ENCODE data around the gene SSBP3. TPM values are rescaled to one million over a fixed set of nuclear protein-coding genes. Genes with fewer than 3 reads are reported as not detected.

SSBP3 gene
- total RNA-seq, 1 experiment from 2014 or later: 15.0 TPM

DNA sequence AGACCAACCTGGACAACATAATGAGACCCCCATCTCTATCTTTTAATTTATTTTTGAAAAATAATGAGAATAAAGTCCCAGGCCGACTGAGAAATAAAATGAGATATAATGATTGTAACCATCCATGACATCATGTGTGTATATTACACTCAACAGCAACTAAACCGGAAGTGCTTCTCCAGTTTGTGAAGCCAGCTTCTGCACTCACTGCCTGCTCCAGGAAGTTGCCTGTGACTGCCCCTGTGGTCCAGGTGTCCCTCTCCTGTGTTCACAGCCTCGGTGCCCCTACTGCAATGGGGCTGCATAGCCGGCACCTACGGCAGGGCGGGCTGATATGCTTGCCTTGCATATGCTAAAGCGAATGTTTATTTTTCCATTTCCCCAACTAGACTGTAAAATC is 68.3 kb downstream of the SSBP3 start:
- Histone ChIP-seq H3K27ac (ENCODE audit: low read length) (no peak overlapping the region), H3K9ac (ENCODE audit: low read length) (no peak overlapping the region), H3K4me1 (ENCODE audit: insufficient read depth, low read length) (0 out of 2 replicates have a peak, but pooled peaks cover 3% of the 10 kb centered on the region), H2AFZ (ENCODE audit: low read length) (no peak overlapping the region), H3K27me3 (ENCODE audit: low read length) (no peaks in the 10 kb centered on the region), H3K4me3 (ENCODE audit: low read length) (no peak overlapping the region), H3F3A (ENCODE audit: low read length, unreplicated experiment) (no peaks in the 10 kb centered on the region), H3K9me3 (ENCODE audit: low read length) (no peaks in the 10 kb centered on the region), H3K36me3 (ENCODE audit: low read depth, low read length) (no peaks in the 10 kb centered on the region), H3K9me2 (replicated peaks; ENCODE audit: low read length) (no peaks in the 10 kb centered on the region), H4K20me1 (ENCODE audit: low read length) (no peaks in the 10 kb centered on the region), H3K4me2 (ENCODE audit: low read length) (no peak overlapping the region), H3K79me2 (ENCODE audit: low read length) (no peaks in the 10 kb centered on the region)
- ChIA-PET CTCF (no interaction called here), POLR2A (ENCODE audit: unreplicated experiment) (no interaction called here)
- DNase-seq (no peak), ATAC-seq (no peak)
- TF ChIP-seq, protein P1, sequence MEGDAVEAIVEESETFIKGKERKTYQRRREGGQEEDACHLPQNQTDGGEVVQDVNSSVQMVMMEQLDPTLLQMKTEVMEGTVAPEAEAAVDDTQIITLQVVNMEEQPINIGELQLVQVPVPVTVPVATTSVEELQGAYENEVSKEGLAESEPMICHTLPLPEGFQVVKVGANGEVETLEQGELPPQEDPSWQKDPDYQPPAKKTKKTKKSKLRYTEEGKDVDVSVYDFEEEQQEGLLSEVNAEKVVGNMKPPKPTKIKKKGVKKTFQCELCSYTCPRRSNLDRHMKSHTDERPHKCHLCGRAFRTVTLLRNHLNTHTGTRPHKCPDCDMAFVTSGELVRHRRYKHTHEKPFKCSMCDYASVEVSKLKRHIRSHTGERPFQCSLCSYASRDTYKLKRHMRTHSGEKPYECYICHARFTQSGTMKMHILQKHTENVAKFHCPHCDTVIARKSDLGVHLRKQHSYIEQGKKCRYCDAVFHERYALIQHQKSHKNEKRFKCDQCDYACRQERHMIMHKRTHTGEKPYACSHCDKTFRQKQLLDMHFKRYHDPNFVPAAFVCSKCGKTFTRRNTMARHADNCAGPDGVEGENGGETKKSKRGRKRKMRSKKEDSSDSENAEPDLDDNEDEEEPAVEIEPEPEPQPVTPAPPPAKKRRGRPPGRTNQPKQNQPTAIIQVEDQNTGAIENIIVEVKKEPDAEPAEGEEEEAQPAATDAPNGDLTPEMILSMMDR (conservative IDR thresholded peaks at IDR 0.05; ENCODE audit: low read depth, low read length): no peak
- no peak for TF ChIP-seq EZH2 (IDR thresholded peaks at IDR 0.05; ENCODE audit: low read length, unreplicated experiment)
- no peak for TF ChIP-seq EZH2phosphoT487 (IDR thresholded peaks at IDR 0.05; ENCODE audit: borderline replicate concordance, low read length)
- intact Hi-C loops (cut with micrococcal nuclease): no loop called here
- BruUV-seq (replicated peaks): no TSS peak

DNA sequence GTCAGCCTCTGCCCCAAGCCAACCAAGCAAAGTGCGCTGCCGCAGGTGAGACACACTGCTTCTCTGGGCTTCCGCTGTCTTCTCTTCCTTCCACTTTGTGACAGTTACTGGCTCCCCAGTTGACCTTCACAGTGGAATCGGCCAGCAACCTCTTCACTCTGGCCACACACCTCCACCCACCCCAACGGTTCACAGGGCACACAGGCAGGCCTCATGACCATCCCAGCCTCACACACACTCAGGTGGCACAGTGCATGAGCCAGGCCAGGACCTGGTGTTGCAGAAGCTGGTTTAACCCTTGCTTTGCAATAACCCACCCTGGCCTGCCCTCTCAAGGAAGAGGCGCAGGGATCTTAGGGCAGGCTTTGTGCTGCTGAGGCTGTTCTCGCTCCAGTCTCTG is 69.2 kb downstream of the SSBP3 start:
- no peak overlapping the region for H2AFZ ChIP-seq (ENCODE audit: low read length)
- no TSS peak for BruUV-seq (replicated peaks)
- H3K79me2 ChIP-seq (ENCODE audit: low read length): no peaks in the 10 kb centered on the region
- H3K4me1 ChIP-seq (ENCODE audit: insufficient read depth, low read length): 0 out of 2 replicates have a peak, but pooled peaks cover 3% of the 10 kb centered on the region
- no peak overlapping the region for H3K4me2 ChIP-seq (ENCODE audit: low read length)
- no peaks in the 10 kb centered on the region for H4K20me1 ChIP-seq (ENCODE audit: low read length)
- H3F3A ChIP-seq (ENCODE audit: low read length, unreplicated experiment): no peaks in the 10 kb centered on the region
- POLR2A ChIA-PET (ENCODE audit: unreplicated experiment): no interaction called here
- no peaks in the 10 kb centered on the region for H3K9me2 ChIP-seq (replicated peaks; ENCODE audit: low read length)
- CTCF ChIA-PET: no interaction called here
- no peak overlapping the region for H3K4me3 ChIP-seq (ENCODE audit: low read length)
- no peaks in the 10 kb centered on the region for H3K9me3 ChIP-seq (ENCODE audit: low read length)
- H3K27ac ChIP-seq (ENCODE audit: low read length): no peak overlapping the region
- TF ChIP-seq EZH2 (IDR thresholded peaks at IDR 0.05; ENCODE audit: low read length, unreplicated experiment) (no peak), EZH2phosphoT487 (IDR thresholded peaks at IDR 0.05; ENCODE audit: borderline replicate concordance, low read length) (no peak)
- TF ChIP-seq, protein P1 (conservative IDR thresholded peaks at IDR 0.05; ENCODE audit: low read depth, low read length): no peak
- no peak overlapping the region for H3K9ac ChIP-seq (ENCODE audit: low read length)
- H3K27me3 ChIP-seq (ENCODE audit: low read length): no peaks in the 10 kb centered on the region
- no peak for ATAC-seq
- H3K36me3 ChIP-seq (ENCODE audit: low read depth, low read length): no peaks in the 10 kb centered on the region
- intact Hi-C loops (cut with micrococcal nuclease): no loop called here
- no peak for DNase-seq

DNA sequence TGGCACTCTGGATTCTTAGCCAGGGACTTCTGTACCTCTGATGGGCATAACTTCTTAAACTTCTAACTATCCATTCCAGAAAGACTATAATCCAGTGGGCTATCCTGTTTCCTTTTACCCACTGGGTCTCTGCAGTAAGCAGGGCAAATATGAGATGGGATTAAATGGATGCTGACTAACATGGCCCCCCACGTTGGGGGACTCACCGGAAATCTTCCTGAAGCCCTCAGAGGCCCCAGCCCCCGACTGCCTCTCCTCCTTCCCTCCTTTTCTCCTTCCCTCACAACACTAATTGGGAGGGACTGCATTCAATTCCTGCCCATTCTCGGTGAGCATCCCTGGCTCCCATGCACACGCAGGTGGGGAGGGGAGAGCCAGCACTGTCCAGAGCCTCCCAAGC is 70.1 kb downstream of the SSBP3 start:
- no peak overlapping the region for H3K27ac ChIP-seq (ENCODE audit: low read length)
- H3K9ac ChIP-seq (ENCODE audit: low read length): no peak overlapping the region
- H3K9me3 ChIP-seq (ENCODE audit: low read length): no peaks in the 10 kb centered on the region
- no peak for ATAC-seq
- 0 out of 2 replicates have a peak, but pooled peaks cover 3% of the 10 kb centered on the region for H3K4me1 ChIP-seq (ENCODE audit: insufficient read depth, low read length)
- no peaks in the 10 kb centered on the region for H4K20me1 ChIP-seq (ENCODE audit: low read length)
- no peaks in the 10 kb centered on the region for H3F3A ChIP-seq (ENCODE audit: low read length, unreplicated experiment)
- no peaks in the 10 kb centered on the region for H3K79me2 ChIP-seq (ENCODE audit: low read length)
- TF ChIP-seq EZH2 (IDR thresholded peaks at IDR 0.05; ENCODE audit: low read length, unreplicated experiment) (no peak), EZH2phosphoT487 (IDR thresholded peaks at IDR 0.05; ENCODE audit: borderline replicate concordance, low read length) (no peak)
- TF ChIP-seq, protein P1 (conservative IDR thresholded peaks at IDR 0.05; ENCODE audit: low read depth, low read length): no peak
- H3K9me2 ChIP-seq (replicated peaks; ENCODE audit: low read length): no peaks in the 10 kb centered on the region
- BruUV-seq (replicated peaks): no TSS peak
- CTCF ChIA-PET: no interaction called here
- H2AFZ ChIP-seq (ENCODE audit: low read length): no peak overlapping the region
- intact Hi-C loops (cut with micrococcal nuclease): no loop called here
- no peak for DNase-seq
- no peaks in the 10 kb centered on the region for H3K27me3 ChIP-seq (ENCODE audit: low read length)
- H3K4me2 ChIP-seq (ENCODE audit: low read length): no peak overlapping the region
- H3K4me3 ChIP-seq (ENCODE audit: low read length): no peak overlapping the region
- no peaks in the 10 kb centered on the region for H3K36me3 ChIP-seq (ENCODE audit: low read depth, low read length)
- POLR2A ChIA-PET (ENCODE audit: unreplicated experiment): no interaction called here
